NB4 (cell line): Measurements from ENCODE around the gene MYH10.

Experiments
- MYC ChIP-seq: IDR thresholded peaks from 2 replicates; pipeline ENCODE4 v1.6.1; 2011; ENCODE audit warnings: low read depth, low read length
- POLR2A ChIP-seq: IDR thresholded peaks from 2 replicates; pipeline ENCODE4 v1.6.1; 2011; ENCODE audit warnings: mild to moderate bottlenecking; ENCODE audit not compliant: insufficient read length; ENCODE audit errors: extremely low read depth
- TF ChIP-seq, protein P1 (sequence below): IDR thresholded peaks from one replicate; pipeline ENCODE4 v1.5.1; 2012; ENCODE audit warnings: low read depth, low read length
- TF ChIP-seq, protein P2 (sequence below): IDR thresholded peaks from 2 replicates; pipeline ENCODE4 v1.6.1; 2011; ENCODE audit warnings: low read depth, low read length

DNA sequence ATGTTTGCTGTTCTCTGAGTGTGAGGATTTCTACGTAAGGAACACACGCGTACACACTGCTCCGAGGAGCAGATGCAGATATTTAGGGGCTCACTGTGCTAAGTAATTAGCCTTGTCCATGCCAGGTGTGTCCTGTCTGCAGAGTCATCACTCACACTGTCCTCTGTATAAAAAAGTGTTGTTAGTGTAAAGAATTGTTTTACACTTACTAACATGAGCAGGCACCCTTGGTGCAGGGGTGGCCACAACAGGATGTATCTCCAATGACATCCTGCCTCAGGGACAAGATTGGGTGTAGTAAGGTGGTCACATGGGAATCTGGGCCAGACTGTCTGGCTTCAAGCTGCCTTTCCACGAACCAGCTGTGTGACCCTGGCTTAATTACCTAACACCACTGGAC, 130.9 kb downstream of the MYH10 start:
- TF ChIP-seq, protein P1, sequence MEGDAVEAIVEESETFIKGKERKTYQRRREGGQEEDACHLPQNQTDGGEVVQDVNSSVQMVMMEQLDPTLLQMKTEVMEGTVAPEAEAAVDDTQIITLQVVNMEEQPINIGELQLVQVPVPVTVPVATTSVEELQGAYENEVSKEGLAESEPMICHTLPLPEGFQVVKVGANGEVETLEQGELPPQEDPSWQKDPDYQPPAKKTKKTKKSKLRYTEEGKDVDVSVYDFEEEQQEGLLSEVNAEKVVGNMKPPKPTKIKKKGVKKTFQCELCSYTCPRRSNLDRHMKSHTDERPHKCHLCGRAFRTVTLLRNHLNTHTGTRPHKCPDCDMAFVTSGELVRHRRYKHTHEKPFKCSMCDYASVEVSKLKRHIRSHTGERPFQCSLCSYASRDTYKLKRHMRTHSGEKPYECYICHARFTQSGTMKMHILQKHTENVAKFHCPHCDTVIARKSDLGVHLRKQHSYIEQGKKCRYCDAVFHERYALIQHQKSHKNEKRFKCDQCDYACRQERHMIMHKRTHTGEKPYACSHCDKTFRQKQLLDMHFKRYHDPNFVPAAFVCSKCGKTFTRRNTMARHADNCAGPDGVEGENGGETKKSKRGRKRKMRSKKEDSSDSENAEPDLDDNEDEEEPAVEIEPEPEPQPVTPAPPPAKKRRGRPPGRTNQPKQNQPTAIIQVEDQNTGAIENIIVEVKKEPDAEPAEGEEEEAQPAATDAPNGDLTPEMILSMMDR: no peak
- TF ChIP-seq MYC (no peak), POLR2A (no peak)
- TF ChIP-seq, protein P2, sequence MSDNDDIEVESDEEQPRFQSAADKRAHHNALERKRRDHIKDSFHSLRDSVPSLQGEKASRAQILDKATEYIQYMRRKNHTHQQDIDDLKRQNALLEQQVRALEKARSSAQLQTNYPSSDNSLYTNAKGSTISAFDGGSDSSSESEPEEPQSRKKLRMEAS: no peak
